SHP77 (cell line): ENCODE data around the gene ROCK2.
"Not testable (repeated sequence)": the region's sequence is repeated elsewhere in the genome, so short reads cannot be mapped to it uniquely, and the experiment has no call there.

ENCODE experiments used
- DNase-seq, 2 experiments: peaks; one replicate each; lab custom pipeline; 2025; lab: John Stamatoyannopoulos, UW

ROCK2 gene

DNA sequence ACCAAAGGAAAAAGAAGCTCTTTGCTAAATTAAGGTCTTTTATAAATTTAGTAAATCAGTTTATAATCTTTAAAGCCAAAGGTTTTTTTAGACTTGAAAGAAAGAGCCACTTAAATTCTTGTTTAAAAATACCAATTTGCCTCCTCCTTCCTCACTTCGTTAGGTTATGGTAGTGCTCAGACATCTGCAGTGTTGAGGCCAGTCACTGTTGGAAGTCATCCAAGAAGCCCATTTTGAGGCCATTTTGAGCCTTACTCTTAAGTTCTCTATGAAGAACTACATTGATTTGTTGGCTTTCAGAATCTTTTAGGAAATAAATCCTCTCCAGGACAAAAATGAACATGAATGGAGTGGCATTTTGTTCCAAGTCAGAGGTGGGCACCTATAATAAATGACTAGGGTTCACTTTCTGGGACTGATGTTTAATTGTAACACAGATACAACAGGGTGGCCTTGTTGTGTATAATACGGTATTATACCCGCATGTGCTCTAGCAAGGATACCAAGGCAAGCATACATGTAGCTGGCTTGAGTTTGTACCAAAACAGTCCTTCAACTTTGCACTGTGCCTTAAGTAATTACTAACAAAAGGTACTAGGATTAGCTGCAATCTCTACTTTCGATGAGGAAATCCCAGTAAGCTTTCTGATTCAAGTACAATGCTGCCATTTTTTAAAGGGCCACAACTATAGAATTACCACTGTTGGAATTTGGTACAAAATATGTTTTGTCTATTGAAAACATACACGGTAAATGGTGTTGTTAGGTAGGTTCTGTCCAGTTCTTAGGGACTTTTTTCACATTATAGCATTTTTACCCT, 166.4 kb downstream of the ROCK2 start:
- DNase-seq, result peak in 1 of 2 experiments; percentile 2

DNA sequence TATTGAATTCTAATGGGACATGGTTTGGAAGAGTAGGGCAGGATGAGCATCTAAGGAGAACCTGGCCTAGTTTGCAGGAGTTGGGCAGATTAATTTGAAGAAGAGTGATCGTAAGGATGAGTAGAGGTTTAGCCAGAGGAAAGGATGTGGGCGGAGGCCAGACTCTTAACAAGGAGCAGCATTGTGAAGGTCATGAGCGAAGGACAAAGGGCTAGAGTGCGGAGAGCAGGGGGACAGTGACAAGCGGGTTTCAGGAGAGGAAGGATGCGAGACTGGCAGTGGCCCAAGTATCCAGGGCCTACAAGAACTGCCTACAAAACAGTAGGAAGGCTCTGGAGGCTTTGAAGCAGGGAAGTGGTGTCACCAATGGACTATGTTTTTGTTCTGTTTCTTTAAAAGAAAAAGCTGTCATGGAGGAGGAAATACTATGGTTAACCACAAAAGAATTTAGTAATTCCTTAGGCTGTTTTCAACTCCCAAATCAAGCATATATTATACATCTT, 169.1 kb downstream of the ROCK2 start:
- DNase-seq, result no peak

DNA sequence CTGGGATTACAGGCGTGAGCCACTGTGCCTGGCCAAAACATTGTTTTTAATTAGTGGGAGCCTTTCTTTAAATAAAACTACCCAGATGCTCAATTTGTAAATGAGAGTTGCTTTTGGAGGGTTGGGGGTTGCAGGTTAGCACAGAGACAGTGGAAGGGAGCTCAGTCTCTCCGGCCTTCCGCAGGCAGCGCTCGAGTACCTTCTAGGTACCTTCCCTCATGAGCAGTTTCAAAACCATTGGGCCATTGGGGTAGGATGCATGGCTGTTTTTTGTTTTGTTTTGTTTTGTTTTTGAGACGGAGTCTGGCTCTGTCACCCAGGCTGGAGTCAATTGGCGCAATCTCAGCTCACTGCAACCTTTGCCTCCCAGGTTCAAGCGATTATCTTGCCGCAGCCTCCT, 170.2 kb downstream of the ROCK2 start:
- no peak for DNase-seq

DNA sequence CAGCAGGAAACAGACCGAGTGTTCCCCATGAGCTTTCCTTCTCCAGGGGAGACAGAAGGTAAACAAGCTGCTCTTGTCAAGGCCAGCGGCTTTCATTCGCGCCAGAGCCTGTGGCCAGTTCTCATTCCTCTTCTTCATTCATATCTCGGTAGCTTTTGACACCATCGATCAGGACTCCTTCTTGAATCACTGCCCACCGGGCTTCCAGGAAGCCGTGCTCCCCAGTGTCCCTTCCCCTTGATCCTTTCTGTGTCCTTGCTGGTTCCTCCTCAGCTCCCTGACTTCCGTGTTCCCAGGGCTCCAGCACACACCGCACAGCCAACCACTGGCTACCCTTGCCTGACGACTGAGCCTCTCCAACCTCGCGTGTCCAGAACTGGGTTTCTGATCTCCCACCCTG, 175.1 kb downstream of the ROCK2 start:
- DNase-seq, result no peak

DNA sequence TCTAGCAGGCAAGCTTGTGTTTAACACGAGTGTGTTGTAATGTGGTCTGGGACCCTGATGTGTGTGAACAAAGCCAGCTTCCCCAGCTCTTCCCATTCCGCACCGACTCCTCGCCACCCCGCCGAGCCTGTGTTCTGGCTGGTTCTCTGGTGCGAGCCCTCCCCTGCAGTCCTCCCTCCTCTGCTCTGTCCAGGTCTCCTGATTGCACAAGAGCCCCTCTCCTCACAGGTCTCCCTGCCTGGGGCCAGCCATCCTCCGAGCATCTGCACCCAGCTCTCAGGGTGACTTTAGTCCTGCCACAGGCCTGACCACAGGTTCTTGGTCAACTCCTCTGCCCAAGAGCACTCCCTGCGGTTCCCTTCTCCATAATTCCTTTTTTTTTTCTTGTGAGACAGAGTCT, 175.9 kb downstream of the ROCK2 start:
- no peak for DNase-seq

DNA sequence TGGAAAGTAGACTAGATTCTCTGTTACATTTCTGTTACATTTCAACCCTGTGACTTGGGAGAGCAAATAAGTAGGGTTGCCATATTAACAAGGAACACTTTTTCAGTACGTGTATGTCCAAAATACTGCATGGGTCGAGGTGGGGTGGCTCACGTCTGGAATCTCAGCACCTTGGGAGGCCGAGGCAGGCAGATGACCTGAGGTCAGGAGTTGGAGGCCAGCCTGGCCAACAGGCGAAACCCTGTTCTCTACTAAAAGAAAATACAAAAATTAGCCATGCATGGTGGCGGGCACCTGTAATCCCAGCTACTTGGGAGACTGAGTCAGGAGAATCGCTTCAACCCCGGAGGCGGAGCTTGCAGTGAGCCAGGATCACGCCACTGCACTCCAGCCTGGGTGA, 178.0 kb downstream of the ROCK2 start:
- no peak for DNase-seq

DNA sequence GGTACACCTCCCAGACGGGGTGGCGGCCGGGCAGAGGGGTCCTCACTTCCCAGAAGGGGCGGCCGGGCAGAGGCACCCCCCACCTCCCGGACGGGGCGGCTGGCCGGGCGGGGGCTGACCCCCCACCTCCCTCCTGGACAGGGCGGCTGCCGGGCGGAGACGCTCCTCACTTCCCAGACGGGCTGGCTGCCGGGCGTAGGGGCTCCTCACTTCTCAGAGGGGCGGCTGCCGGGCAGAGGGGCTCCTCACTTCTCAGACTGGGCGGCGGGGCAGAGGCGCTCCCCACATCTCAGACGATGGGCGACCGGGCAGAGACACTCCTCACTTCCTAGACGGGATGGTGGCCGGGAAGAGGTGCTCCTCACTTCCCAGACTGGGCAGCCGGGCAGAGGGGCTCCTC, 179.4 kb downstream of the ROCK2 start:
- not testable (repeated sequence) for DNase-seq

DNA sequence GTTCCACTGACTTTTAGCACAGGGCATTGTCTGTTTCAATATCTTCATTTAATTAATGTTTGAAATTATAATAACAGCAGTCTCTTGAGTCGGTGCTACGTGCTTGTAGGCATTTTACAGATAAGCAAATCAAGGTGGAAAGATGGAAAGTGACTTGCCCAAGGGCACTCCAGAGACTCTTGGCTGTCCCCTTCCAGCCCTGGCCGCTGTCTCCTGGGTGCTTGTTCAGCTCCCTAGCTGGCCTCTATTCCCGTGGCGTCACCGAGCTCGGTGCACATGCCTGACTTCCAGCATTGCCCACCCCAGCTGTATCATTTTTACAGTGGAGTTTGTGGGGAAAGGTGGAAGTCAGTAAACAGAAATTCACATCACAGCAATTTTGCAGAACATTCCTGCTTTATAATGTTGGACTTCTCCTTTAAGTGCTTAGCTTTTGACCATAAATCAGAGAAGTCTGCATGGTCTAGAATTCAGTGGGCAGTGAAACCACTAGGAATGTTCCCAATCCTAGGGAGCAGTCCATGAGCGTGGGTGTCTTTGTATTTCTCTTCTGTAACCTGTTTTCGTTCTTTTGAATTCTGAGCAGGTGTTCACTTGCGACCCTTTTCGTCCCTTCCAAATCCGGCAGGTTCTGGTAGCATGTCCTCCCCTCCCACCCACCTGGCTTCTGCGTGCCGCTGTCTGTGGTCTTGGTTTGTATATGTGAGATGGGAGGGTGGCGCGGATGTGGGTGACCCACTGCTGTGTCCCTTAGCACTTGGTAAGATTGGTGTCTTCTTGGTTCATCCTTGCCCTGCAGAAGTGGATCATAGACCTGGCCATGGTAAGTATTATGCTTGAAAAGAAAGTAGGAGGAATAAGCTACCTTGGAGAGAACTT, 180.8 kb downstream of the ROCK2 start:
- no peak for DNase-seq

DNA sequence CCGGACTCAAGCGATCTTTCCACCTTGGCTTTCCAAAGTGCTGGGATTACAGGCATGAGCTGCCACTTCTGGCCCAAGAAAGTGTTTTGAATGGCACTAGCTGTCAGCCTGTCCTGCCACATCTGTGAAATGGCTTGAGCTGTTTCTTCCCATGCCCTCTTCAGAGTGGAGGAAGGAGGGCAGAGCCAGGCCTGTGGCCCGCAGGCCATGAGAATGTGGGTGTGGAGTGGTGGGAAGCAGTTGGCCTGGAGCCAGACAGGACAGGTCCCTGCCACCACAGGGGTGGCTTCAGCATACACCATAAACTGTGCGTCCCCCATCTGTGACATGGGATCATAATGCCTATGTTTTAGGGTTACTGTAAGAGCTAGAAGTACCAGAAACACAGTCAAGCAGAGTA, 182.7 kb downstream of the ROCK2 start:
- DNase-seq, result no peak

DNA sequence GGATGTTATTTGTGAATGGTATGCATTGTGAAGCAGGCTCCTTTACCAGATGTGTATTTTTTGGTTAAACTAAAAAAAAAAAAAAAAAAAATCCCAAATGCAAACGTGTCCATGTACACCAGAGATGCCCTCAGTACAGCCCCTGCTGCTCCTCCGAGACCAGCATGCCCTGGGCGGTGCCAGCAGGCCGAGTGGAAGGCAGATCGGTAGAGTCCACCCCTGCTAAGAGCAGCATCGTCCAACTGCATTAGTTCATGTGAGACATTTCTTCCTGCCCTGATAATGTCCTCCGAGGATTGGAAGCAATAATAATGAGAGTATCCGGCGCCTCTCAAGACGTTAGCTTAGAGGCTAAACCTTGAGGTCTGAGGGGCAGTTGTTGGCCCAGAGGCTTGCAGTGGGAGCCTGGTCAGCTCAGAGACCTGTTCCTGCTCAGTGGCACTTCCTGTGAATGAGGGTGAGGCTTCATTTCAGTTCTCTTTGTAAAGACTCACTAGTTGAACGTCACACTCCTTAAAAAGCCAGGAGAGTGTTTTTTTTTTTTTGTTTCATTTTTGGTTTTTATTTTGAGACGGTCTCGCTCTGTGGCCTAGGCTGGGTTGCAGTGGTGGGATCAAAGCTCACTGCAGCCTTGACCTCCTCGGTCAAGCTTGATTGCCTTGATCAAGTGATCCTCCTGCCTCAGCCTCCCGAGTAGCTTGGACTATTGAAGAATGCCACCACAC, 183.5 kb downstream of the ROCK2 start:
- no peak for DNase-seq

DNA sequence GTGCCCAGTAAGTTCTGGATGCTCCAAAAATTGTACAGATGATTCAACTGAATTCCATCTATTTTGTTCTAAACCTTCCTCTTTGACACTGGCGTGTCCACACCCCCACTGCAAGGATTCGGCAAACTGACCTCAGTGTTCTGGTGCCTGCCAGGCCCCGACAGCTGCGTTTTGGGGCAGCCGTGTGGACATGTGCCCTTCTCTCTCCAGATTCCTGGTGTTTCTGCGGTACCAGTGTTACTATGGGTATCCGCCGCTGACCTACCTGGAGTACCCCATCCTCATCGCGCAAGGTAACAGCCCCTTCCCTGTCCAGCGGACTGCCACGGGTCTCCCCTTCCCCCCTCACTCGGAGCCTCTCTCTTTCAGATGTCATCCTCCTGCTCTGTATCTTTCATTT, 184.2 kb downstream of the ROCK2 start:
- no peak for DNase-seq

DNA sequence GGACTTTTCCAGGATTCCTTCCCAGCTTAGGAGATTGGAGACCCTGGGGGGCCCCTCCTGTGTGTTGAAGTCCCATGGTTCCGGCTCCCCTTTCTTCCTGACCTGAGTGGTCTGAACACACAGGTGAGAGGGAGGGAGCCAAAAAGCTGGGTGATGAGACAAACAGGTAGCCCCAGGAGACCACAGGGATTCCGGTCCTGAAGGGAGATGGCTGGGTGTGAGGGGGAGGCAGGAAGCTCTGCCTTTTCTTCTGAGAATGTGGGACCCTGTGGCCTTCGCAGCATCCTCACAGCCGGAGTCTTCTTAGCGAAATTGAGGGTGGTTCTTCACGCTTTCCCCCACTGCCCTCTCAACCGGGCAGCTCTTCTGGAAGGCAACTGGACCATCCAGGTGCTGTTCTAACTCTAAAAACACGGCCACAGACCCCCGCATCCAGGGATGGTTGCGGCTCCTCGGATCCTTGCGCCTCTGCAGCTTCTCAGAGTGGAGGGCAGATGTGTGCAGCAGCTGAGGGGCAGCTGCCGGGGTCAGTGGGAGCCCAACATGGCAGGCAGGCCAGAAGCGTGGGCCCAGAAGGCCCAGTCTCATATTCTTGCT, 184.8 kb downstream of the ROCK2 start:
- no peak for DNase-seq

DNA sequence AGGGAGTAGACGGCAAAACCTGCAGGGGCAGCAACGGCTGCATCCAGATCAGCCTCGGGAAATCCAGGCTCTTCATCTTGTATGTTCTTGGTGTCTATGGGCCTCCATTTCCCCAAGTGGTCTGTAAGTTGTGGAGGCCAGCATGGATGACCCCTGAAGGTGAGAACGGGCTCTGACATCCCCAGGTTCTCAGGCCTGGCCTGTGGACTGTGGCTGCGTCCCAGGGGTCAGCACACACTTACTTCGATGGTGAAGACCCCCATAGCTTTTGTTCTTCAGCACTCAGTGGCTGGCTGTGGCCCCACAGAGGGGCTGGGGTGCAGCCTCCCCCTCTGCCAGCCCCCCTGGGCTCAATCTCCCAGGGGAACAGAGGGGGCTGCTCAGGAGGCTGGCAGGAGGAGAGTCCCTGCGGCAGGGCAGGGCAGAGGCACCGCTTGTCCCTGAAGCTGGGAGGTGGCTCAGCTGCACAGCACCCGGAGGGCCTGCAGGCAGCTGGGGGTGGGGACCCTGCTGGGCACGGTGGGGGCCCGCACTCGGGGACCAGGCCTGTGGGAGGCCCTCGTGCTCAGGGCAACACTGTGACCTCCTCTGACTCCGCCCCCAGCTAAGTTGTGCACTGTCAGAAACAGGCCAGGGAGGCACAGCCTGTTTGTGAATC, 185.4 kb downstream of the ROCK2 start:
- DNase-seq, result no peak

DNA sequence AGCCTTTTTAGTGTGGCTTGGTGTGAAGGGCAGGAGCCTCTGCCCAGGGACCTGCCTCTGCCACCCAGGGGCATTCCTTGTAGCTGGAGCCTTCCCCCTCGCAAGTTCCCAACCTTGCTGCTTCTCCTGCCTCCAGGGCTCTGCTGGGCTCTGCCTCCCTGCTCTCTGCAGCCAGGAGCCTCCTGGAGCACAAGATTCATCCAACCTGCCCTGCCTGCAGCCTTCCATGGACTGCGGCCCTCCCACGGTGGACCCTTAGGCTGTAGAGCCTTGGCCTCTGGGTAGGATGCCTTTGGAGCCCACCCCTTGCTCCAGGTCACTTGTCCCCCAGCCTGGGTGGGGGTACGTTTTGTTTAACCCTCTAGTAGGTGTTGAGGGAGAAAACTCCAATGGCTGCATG, 186.7 kb downstream of the ROCK2 start:
- DNase-seq, result no peak

DNA sequence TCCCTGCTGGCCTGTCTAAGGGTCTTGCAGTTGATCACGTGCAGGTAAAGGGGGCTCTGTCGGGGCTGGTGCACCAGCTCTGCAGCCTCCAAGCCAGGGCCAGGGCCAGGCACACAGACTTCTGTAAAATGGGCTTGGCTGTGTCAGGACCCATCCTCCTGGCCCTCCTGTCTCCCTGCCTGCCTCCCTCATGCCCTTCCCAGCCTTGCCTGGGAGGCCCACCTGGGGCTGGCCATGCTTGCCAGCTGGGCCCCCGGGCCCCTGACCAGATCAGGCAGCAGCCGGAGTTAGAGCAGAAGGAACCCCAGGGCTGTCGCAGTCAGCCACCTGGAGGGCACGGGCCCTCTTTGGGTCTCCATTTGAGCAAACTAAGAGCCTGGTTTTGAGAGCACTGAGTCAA, 187.1 kb downstream of the ROCK2 start:
- no peak for DNase-seq

DNA sequence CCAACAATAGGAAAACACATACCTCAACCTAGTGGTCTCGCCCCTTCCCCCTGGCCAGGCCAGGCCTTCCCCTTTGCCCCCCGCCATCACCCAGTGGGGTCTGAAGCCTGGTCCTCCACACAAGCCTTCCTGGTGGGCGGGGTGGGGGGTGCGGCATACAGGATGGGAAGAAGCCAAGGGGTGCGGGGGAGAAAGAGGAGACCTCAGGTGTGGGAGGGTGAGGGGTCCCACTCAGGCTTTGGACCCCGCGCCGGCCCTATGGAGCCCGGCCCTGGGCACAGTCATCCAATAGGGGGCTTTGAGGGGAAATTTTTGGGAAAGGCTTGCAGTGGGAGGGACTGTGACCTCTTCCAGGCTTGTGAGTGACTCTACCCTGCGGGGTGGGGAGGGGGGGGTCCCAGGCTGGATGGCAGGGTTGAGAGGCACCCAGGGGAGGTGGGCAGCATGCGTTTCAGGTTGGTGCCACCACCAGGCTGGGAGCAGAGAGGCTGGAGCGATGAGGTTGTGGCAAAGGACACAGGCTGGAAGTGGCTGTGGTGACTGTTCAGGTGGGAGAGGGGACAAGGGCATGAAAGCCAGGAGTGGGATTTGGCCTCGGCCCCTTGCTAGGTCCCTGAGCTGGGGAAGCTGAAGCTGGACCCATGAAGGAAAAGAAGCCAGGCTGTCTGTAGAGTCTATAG, 187.9 kb downstream of the ROCK2 start:
- no peak for DNase-seq

DNA sequence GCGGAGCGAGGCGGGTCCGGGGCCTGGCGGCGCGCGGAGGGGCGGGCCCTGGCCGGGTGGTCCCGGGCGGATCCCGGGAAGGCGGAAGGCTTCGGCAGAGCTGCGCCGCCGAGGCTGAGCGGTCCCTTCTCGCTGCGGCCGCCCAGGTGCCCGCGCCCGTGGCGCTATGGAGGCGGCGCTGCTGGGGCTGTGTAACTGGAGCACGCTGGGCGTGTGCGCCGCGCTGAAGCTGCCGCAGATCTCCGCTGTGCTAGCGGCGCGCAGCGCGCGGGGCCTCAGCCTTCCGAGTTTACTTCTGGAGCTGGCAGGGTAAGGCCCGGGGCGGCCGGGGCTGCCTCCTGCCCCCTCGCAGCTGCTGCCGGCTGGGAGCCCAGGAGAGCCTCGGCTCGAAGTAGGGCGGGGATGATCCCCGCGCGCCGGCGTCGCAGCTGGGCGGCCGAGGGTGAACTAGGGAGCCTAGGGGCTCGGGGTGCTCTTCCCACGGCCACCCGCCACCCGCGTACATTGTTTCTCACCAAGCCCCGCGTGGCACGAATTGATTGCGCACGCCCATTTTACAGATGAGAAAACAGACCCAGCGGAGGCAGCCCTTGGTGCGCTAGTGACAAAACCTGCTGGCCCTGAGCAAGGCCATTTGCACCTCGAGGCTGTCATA, 188.9 kb downstream of the ROCK2 start, which contains the start of gene SLC66A3:
Gene SLC66A3 (plus strand): TSS at position 87 of the 655 bp plus-strand sequence. CDS start 80 bp downstream, at position 167.
- peak; percentile 89 to 96 for DNase-seq

DNA sequence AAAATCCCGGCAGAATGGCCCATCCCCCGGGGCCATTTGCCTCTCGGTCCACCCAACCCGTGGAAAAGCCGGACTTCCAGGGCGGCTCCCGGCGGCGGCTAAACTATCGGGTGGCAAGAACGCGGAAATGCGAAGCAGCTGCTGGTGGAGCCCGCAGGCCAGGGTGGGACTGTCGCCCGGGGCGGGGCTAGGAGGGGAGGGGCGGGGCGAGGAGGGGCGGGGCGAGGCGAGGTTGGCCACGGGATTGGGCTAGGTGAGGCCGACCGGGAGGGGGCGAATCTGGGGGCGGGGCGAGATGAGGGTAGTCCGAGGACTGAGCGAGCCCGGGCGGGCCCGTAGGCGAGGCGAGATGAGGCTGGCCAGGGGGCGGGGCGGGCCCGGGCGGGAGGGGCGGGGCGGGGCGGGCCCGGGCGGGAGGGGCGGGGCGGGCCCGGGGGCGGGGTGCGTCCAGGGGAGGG, 189.5 kb downstream of the ROCK2 start:
- DNase-seq, result peak; percentile 94 to 98

DNA sequence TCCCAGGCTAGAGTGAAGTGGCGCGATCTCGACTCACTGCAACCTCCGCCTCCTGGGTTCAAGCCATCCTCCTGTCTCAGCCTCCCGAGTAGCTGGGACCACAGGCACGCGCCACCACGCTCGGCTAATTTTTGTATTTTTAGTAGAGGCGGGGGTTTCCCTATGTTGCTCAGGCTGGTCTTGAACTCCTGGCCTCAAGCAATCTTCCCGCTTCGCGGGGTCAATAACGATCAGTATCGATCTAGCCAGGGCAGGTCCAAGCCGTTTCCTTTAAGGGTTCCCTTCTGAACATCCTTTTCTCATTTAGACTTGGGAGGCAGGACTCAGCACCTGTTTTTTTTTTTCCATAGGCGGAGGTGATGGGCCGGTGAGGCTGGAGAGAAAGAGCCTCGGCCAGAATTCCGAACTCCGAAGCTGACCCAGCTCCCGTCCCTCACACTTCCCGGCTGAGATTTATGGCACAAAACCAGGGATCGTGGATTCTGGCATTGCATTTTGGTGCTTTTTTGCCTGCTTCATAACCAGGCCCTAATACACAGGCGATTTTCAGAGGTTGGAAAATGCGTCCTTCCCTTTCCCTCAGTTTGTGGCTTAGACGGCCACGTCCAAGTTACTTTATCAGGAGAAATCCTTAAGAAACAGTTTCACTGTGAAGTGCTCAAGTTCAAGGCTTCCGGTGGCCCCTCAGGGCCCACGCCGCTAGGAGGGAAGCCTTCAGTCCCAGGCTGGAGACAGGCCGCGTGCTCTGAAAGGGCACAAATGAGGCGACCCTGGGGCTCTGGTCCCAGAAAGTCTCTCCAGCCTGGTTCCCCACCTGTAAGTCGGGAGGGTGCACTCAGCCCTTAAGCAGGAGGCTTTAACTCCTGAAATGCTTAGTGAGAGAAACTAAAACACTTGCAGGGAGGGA, 190.2 kb downstream of the ROCK2 start:
- DNase-seq, result peak in 1 of 2 experiments; percentile 31
